Measurements from ENCODE around the gene FEM1B.

Gene FEM1B

DNA sequence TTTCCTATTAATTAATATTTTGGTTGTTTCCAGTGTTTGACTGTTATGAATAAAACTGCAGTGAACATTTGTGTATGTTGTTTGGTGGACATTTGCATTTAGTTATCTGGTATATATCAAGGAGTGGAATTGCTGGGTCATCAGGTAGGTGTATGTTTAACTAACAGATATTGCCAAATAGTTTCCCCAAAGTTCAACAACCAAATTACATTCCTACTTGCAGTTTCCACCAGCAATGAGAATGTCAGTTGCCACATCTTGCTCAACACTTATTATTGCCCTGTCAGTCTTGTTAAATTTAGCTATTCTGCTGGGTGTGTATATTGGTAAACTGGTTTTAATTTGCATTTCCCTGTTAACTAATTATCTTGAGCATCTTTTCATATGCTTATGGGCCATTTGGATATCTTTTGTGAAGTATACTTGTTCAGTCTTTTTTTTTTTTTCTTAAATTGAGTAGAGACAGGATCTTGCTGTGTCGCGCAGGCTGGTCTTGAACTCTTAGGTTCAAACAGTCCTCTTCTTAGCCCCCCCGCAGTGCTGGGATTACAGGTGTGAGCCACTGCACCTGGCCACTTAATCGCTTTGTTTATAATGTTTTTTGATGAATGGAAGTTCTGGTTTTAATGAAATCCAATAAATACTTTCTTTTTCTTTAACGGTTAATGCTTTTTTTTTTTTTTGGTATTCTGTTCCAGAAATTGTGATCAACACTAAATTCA, 7.9 kb downstream of the FEM1B start:
- DNase-seq = peak; percentile 32 to 88 (median 71)

DNA sequence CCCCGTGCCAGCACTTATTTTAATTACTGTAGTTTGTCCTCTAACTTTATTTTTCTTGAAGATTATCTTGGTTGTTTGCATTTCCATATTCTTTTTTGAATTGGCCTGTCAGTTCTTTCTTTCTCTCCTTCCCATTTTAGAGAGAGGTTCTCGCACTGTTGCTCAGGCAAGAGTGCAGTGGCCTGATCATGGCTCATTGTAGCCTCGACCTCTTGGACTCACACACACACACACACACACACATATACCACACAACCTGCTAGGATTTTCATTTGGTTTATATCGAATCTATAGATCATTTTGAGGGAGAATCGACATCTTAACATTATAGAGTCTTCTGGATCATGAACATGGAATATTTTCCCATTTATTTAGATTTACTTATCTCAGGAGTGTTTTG, 8.7 kb downstream of the FEM1B start:
- DNase-seq = no peak

DNA sequence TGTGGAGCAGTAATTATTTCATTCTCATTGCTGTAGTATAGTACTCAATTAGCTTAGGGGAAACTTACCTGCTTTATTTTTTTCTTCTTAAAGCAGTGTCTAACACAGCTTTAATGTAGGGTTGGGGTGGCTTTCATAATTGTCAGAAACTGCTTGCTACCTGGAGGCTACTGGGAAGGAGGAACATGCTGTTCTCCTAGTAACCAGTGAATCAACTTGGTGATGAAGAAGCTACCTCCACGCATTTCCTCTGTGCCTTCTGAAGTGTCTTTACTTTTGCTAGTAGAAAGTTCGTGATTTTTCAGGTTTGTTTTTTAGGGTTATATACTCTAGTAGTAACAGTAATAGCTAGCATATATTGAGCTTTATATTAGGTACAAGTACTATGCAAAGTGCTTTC, 11.5 kb downstream of the FEM1B start:
- DNase-seq = no peak

DNA sequence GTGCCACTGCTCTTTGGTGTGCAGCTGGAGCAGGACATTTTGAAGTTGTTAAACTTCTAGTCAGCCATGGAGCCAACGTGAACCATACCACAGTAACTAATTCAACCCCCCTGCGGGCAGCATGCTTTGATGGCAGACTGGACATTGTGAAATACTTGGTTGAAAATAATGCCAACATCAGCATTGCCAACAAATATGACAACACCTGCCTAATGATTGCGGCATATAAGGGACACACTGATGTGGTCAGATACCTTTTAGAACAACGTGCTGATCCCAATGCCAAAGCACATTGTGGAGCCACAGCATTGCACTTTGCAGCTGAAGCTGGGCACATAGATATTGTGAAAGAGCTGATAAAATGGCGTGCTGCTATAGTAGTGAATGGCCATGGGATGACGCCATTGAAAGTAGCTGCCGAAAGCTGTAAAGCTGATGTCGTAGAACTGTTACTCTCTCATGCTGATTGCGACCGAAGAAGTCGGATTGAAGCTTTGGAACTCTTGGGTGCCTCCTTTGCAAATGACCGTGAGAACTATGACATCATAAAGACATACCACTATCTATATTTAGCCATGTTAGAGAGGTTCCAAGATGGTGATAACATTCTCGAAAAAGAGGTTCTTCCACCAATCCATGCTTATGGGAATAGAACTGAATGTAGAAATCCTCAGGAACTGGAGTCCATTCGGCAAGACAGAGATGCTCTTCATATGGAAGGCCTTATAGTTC, 12.2 kb downstream of the FEM1B start:
- DNase-seq = no peak

DNA sequence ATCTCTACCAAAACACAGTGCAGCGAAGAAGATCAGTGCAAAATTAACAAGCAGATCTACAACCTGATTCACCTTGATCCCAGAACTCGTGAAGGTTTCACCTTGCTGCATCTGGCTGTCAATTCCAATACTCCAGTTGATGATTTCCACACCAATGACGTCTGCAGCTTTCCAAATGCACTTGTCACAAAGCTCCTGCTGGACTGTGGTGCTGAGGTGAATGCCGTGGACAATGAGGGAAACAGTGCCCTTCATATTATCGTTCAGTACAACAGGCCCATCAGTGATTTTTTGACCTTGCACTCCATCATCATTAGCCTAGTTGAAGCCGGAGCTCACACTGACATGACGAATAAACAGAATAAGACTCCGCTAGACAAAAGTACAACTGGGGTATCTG, 13.2 kb downstream of the FEM1B start:
- DNase-seq = no peak

DNA sequence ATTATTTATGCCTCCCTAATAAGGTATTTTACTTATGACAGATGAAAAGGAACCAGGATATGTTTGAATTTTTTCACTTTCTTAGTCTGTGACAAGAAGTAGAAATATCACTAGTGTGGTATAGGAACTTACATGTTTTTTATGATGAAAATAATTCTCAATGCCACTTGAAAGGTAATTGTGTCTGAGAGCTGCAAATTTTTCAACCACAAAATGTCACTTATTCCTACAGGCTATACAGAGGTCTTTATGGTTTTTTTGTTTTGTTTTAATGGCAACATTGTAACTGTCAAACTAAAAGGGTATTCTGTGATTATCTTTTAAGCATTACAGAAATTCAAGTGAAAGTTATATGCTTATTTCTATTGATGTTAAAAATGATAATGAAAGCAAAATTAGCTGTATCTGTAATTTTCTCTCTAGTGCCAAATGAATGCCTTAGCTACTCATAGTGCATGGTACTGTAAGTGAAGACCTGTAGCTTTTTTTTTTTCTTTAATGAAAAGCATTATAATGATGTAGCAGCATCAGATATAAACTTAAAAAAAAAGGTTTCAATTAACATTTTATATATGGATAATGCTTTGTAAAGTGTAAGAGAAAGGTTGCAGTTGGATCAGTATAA, 14.7 kb downstream of the FEM1B start:
- DNase-seq = no peak

DNA sequence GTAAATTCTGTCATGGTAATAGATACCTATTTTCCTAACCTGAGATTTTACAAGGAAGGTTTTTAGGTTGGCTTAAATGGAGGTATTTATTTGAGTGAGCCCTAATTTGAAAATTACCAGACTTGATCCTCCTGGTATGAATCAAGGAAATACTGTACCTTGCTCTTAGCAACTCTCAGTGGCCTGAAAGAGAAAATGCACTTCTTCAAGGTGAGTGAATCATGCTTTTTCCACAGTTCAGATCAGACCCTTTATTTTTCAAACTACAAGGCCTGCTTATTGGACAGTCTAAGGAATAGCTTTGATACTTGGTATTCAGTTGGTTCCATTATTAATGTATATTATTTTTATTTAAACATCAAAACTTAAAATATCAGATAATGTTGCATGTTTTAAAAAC, 15.4 kb downstream of the FEM1B start:
- no peak for DNase-seq

DNA sequence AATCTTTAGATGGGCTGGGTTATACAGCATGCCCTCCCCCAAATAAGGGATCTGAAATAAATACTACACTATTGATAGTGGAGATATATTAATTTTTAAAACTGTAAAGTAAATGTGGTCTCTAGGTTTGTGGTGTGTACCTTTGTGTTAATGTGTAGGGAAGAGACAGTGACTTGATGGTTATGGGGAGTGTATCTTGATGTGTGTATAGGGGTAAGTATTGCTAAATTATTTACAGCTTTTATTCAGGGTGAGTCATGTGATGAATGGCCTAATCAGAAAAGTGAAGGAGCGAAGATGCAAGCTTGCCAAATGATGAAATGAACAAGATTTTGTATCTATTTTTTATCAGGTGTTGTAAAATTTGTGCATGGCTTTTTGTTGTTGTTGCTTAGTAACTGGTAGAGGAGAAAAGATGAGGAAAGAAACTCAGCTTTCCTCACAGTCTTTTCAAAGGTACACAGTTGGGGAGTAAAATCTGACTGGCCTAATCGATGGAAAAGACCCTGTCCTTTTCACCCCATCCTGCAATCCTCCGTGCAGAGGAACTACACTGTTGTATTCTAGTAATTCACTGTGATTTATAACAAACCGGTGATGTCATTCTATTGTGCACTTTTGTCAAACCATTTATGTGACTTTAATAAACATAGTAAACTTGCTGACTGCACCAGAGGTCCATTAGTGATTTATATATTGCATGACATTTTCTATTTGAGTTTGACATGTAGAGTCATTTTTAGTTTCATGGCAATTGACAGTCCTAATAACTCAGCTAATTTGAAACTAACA, 17.7 kb downstream of the FEM1B start:
- peak in 1 of 3 experiments; percentile 47 for DNase-seq

DNA sequence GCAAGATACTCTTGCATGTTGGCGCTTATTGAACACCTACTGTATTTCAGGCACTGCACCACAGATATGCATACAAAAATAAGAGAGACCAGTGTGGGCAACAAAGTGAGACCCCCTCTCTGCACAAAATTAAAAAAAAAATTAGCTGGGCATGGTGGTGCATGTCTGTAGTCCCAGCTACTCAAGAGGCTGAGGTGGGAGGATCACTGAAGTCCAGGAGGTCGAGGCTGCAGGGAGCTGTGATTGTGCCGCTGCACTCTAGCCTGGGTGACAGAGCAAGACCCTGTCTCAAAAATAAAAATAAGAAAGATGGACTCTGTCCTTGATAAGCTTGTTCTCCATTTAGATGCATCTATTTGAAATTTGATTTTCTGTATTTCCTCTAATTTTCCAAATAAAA, 20.8 kb downstream of the FEM1B start:
- DNase-seq = no peak

DNA sequence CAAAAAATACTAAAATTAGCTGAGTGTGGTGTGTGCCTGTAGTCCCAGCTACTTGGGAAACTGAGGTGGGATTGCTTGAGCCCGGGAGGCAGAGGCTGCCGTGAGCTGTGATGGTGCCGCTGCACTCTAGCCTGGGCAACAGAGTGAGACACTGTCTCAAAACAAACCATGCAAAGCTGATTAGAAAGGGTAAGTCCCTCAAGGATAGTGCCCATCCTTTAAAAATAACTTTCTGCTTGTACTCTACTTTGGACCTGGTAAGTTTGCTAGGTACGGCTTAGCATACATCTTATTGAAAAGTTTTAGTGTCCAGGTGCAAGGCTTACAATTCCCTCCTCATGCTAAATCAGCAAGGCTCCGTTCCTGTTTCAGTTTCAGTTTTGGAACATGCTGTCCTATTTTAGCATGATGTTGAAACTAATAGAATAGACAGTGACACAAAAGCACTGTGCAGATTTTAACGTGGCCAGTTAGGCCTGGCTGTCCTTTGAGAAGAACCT, 21.4 kb downstream of the FEM1B start:
- no peak for DNase-seq

DNA sequence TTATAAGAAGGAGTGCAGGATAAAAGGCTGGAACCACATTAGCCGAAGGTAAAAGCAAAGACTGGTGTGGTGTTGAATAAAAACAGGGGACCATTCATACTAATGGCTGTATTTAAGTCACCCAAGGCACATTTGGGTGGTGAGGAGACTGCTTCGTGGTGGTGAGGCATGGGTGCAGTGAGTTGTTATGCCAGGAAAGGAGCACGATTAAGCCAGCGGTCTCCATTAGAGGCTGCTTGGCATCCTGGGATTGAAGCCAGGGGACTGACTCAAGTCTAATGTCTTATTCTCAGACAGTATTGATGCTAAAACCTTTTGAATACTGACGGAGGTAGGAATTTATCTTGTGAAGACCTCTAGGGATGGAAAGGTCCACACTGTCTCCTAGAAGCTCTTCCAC, 21.9 kb downstream of the FEM1B start:
- no peak for DNase-seq

DNA sequence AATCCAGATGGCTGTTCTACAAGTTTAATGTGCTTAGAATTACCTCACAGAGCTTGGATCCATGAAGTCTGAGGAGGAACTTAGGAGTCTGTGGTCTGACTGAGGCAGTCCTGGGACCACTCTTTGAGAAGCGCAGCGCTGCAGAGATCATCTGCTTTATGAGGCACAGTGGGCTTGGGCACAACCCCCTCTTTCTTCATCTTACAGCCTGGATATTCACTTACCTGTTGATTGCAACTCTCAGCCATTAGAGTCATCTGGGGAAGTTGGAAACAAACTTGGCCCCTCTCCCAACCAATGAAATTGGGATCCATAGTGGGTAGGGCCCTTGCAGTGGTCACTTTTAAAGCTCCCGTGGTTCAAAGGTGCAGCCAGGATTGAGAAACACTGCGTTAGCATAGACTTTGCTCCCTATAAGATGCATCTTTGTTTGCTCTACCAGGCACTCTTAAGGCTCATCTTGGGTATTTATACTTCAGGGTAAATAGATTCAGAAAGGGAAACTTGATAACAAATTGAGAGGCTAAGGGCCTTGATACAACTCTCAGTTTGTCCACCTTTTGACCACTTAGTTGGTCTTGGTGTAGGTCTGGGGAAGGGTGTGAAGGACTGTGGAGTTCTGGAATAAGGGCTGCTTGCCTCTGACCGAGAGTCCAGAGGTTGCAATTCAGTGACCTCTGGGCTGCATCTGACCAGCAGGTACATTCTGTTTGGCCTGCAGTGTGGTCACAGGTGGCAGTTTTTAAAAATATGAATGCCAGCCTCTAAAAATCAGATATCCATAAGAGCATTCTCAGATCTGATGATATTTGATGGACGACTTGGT, 22.8 kb downstream of the FEM1B start:
- DNase-seq = no peak

DNA sequence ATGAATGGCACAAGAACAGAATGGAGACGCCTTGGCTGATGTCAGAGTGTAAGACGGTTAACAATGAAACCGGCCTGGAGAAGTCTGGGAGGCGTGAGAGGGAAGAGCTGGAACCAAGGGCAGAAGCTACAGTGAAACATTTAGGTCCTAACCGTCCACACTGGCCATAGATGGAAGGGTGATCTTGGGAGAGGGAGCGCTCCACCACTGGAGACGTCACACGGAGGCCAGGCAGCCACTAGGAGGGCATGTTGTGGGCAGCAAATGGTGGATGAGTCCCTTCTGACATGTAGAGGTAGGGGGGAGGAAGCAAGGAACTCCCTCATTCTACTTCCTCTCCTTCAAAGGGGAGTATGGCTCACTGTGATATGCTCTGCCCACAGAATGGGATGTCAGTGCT, 23.8 kb downstream of the FEM1B start:
- no peak for DNase-seq

DNA sequence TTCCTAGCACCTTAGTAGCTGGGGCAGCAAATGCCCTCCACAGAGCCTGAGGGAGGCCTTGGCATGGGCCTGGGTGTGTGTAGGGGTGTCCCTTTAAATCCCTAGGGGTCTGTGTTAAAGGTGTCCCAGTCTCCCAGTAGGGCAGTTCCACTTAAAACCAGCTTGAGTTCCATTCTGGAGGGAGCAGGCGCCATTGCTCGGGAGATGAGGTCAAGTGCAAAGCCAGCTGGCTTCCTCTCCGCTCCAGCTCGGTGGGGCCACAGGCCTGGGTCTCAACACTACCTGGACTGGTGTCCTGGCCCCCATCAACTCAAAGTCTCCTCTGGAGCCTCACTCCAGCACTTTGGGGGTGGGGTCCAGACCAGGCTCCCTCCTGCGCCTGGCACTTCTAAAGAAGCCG, 25.2 kb downstream of the FEM1B start:
- no peak for DNase-seq

DNA sequence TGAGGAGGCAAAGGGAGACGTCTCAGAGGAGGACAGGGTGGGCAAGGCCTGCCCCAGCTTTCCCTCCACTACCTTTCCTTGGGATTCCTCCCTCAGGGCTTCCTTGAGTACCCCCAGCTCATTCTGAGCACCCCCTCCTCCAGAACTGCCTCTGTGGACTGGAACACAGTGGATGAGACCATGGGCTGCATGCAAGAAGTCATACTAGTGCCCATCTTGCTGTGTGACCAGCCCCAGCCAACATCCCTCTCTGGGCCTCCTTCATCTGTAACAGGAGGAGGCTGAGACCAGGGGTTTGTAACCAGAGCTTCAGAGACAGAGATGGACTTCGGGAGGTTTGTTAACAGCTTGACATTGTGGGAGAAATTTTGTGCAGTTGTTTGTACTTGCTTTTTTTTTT, 25.6 kb downstream of the FEM1B start:
- DNase-seq = no peak

DNA sequence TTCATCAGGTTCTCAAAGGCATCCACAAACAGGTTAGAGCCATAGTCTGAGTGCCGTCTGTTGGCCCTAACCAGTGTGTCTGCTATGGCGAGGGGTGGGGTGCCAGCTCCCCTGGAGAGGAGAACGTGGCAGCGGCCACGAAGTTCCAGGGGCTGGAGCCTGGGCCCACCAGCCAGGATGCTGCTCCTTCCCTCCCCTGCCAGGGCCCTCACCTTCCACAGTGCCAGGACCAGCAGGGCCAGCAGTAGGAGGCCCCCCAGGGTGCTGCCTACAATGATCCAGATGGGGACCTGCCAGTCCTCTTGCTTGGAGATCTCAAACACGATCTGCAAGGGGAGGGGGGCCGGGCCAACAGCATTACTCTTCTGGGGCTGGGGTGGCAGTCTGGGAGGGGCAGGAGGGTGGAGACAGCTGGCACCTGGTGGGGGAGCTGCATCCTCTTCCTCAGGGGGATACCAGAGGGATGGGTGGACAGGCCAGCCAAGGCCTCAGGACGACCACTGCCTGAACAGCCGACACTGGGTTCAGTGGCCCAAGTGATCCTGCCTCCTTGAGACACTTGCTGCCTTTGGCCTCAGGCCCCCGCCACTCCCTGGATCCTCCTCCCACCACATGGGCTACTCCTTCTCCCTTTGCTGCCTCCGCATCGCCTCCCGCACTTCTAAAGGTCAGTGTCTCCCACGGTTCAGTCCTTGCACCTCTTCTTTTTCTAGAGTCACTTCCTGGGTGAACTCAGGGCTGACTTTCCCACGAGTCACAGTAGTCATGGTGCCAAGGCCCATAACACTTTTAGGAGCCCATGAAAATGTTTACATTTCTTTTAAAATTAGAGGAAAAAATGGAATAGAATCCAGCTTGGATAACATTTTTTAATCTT, 26.3 kb downstream of the FEM1B start:
- no peak for DNase-seq

DNA sequence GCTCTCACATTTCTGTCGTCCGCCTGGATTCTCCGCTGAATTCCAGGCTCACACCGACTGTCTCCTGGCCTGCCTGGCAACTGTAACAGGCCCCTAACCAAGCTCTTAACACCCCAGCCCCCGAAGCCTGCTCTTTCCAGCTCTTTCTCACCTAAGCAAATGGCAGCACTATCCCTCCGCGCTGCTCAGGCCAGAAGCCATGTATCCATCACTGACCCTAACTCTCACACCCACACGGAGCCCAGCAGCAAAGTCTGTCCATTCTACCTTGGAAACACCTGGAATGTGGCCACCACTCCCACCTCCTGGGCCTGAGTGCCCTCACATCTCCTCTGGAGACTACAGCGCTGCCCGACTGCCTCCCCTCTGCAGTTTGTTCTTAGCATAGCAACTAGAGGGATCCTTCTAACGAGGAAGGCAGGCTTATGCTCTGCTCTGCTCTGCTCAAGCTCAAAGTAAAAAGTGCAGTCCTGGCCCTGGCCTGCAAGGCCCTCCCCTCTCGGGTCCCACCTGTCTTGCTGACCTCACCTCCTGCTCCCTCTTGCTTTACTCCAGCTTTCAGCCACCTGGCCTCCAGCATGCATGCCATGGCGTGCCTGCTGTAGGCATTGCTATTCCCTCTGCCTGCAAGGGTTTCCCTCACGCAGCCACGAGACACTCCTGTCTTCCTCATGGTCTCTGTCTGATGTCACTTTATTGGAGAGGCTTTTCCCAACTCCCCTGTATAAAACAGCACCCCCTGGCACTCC, 27.2 kb downstream of the FEM1B start:
- DNase-seq = peak in 2 of 3 experiments; percentile 11 to 15

DNA sequence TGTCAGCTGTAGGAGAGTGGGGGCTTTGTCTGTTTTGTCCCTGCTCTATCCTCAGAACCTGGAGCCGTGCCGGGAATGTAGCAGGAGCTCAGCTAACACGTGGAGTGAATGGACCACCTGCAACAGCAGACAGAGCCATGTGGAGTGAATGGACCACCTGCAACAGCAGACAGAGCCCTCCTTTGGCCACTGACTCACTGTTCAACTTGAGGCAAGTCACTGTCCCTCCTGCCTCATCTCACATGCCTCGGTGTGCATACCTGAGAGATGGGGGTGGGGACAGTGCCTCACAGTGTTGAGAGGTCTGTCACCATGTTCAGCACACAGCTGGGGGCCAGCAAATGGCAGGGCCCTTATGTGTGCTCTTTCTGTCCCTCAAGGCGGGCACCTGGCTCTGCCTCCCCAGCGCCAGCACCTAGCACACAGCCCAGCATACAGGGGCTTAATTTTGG, 27.9 kb downstream of the FEM1B start:
- DNase-seq = no peak

DNA sequence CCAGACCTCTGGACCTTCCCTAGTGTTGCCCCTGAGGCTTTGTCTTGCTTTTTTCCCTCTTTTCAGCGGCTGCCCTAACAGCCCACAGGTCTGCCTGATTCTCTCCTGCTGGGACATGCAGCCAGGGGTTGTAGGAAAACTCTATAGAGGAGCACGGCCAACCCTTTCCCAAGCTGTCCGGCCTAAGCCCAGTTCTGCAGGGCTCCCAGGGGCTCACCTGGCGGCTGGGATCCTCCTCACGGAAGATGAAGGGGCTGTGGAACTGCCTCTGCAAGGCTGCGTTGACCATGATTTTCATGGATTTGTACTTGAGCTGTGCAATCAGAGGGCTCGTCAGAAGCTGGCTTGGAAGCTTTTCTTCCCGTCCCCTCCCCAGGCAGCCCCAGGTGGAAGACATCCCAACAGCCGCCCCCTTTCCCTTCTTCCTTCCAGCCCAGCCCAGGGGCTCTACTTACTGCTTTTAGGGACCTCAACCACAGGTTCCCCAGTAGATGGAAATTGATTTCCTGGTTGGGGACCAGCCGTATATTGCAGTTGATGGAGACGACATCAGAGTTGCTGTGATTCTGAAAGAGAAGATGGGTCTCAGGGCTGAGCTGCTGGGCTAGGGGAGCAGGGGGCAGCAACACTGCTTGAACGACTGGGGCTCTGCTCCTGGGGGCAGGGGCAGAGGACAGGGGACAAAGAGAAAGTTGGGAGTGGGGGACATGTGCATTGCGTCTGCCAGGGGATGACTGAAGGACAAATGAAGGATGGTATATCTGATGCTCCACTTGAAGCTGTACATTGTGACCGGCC, 29.8 kb downstream of the FEM1B start:
- no peak for DNase-seq

DNA sequence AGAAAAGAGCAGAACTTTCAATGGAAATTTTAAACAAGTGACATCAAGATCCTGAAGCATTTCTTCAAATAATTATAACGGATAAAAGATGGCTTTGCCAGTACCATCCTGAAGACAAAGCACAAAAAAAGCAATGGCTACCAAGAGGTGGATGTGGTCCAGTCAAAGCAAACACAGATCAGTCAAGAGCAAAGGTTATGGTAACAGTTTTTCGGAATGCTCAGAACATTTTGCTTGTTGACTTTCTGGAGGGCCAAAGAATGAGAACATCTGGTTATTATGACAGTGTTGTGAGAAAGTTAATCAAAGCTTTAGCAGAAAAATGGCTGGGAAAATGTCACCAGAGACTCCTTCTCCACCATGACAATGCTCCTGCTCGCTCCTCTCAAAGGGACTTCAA, 31.5 kb downstream of the FEM1B start:
- no peak for DNase-seq

All from NCI-H1417 (cell line).